ENCODE results near the gene CDAN1.

CDAN1 gene

DNA sequence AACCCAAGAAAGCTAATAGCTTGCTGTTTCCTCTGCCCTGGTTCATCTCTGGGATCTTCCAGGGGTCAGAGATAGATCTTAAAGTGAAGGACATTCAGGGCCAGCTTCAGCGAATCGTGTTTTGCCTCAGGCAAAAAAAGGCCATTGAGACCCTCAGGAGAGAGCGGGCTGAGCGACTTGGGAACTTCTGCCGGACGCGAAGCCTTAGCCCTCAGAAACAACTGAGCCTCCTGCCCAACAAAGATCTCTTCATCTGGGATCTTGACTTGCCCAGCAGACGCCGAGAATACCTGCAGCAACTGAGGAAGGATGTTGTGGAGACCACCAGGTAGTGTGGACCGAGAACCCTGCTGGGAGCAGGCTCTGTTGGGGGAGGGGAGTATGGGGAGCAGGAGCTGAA, 42.5 kb downstream of the CDAN1 start:
- TF ChIP-seq, protein P1, sequence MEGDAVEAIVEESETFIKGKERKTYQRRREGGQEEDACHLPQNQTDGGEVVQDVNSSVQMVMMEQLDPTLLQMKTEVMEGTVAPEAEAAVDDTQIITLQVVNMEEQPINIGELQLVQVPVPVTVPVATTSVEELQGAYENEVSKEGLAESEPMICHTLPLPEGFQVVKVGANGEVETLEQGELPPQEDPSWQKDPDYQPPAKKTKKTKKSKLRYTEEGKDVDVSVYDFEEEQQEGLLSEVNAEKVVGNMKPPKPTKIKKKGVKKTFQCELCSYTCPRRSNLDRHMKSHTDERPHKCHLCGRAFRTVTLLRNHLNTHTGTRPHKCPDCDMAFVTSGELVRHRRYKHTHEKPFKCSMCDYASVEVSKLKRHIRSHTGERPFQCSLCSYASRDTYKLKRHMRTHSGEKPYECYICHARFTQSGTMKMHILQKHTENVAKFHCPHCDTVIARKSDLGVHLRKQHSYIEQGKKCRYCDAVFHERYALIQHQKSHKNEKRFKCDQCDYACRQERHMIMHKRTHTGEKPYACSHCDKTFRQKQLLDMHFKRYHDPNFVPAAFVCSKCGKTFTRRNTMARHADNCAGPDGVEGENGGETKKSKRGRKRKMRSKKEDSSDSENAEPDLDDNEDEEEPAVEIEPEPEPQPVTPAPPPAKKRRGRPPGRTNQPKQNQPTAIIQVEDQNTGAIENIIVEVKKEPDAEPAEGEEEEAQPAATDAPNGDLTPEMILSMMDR (IDR thresholded peaks at IDR 0.05; ENCODE audit: insufficient read depth, low read depth, low read length, missing control alignments): no peak
- DNase-seq (ENCODE audit: low read depth): no peak
- no peak overlapping the region for H3K4me3 ChIP-seq (ENCODE audit: low read length)

DNA sequence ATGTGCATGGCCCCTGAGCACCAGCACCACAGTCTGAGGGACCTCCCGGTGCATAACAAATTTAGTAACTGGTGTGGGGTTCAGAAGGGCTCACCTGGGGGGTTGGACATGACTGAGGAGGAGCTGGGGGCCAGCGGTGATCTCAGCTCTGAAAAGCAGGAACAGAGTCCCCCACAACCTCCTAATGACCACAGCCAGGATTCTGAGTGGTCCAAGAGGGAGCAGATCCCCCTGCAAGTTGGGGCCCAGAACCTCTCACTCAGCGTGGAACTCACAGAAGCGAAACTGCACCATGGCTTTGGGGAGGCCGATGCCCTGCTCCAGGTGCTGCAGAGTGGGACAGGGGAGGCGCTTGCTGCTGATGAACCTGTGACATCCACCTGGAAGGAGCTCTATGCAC, 43.0 kb downstream of the CDAN1 start:
- TF ChIP-seq, protein P1 (IDR thresholded peaks at IDR 0.05; ENCODE audit: insufficient read depth, low read depth, low read length, missing control alignments): no peak
- no peak overlapping the region for H3K4me3 ChIP-seq (ENCODE audit: low read length)
- DNase-seq (ENCODE audit: low read depth): no peak

DNA sequence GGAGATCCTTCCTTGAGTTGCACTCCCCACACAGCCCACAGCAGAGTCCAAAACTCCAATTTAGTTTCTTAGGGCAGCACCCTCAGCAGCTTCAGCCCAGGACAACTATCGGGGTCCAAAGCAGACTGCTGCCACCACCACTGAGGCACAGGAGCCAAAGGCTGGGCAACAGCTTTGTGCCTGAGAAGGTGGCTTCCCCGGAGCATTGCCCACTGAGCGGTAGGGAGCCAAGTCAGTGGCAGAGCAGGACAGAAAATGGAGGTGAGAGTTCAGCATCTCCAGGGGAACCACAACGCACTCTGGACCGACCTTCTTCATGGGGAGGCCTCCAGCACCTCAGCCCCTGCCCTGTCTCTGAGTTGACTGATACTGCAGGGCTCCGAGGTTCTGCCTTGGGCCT, 43.4 kb downstream of the CDAN1 start:
- no peak overlapping the region for H3K4me3 ChIP-seq (ENCODE audit: low read length)
- no peak for DNase-seq (ENCODE audit: low read depth)
- TF ChIP-seq, protein P1 (IDR thresholded peaks at IDR 0.05; ENCODE audit: insufficient read depth, low read depth, low read length, missing control alignments): no peak

DNA sequence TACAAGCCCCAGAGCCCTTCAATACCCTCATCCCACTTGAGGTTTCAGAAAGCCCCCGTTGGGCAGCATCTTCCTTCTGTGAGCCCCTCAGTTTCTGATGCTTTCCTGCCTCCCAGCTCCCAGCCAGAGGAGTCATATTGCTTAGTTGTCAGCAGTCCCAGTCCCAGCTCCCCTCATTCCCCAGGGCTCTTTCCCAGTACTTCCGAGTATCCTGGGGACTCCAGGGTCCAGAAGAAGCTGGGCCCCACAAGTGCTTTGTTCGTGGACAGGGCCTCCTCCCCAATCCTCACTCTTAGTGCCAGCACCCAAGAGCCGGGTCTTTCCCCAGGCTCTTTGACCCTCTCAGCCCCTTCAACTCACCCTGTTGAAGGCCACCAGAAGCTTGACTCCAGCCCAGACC, 43.9 kb downstream of the CDAN1 start:
- DNase-seq (ENCODE audit: low read depth): no peak
- H3K4me3 ChIP-seq (ENCODE audit: low read length): no peak overlapping the region
- TF ChIP-seq, protein P1 (IDR thresholded peaks at IDR 0.05; ENCODE audit: insufficient read depth, low read depth, low read length, missing control alignments): no peak

DNA sequence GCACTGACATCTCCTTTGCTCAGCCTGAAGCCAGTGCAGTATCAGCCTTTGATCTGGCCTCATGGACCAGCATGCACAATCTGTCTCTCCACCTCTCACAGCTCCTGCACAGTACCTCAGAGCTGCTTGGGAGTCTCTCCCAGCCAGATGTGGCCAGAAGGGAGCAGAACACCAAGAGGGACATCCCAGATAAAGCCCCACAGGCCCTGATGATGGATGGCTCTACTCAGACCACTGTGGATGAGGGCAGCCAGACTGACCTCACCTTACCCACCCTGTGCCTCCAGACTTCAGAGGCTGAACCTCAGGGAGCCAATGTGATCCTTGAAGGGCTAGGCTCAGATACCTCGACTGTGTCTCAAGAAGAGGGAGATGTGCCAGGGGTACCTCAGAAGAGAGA, 44.4 kb downstream of the CDAN1 start:
- no peak overlapping the region for H3K4me3 ChIP-seq (ENCODE audit: low read length)
- no peak for DNase-seq (ENCODE audit: low read depth)
- TF ChIP-seq, protein P1 (IDR thresholded peaks at IDR 0.05; ENCODE audit: insufficient read depth, low read depth, low read length, missing control alignments): no peak

DNA sequence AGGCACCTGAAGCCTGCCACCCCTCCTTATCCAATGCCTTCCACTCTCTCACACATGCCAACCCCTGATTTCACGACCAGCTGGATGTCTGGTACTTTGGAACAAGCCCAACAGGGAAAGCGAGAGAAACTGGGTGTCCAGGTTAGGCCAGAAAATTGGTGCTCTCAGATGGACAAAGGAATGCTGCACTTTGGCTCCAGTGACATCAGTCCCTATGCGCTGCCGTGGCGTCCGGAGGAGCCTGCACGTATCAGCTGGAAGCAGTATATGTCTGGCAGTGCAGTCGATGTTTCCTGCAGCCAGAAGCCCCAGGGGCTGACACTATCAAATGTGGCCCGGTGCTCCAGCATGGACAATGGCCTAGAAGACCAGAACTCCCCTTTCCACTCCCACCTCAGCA, 45.2 kb downstream of the CDAN1 start:
- no peak overlapping the region for H3K4me3 ChIP-seq (ENCODE audit: low read length)
- DNase-seq (ENCODE audit: low read depth): no peak
- TF ChIP-seq, protein P1 (IDR thresholded peaks at IDR 0.05; ENCODE audit: insufficient read depth, low read depth, low read length, missing control alignments): no peak

DNA sequence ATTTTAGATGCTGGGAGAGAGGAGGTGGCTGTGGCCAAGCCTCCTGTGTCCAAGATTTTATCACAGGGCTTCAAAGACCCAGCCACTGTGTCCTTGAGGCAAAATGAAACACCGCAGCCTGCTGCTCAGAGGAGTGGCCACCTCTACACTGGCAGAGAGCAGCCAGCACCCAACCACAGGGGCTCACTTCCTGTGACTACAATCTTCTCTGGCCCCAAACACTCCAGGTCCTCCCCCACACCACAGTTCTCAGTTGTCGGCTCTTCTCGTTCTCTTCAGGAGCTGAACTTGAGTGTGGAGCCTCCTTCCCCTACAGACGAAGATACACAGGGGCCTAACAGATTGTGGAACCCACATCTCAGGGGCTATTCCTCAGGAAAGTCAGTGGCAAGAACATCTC, 45.6 kb downstream of the CDAN1 start:
- TF ChIP-seq, protein P1 (IDR thresholded peaks at IDR 0.05; ENCODE audit: insufficient read depth, low read depth, low read length, missing control alignments): no peak
- no peak for DNase-seq (ENCODE audit: low read depth)
- H3K4me3 ChIP-seq (ENCODE audit: low read length): no peak overlapping the region
